Body of pancreas (tissue), 4 donors: ENCODE data around the gene VPS37B. TPM values are rescaled to one million over a fixed set of nuclear protein-coding genes. Genes with fewer than 3 reads are reported as not detected.
A peak's percentile ranks its signal among the peaks of the same experiment; 100 is the strongest.

Experiments
- ATAC-seq: fragments of 150-250 bp; one replicate; pipeline ENCODE4 v1.9.1; 2016
- DNase-seq, 4 donors: peaks; one replicate each; pipeline ENCODE4 v3.0.0-alpha.2; 2019
- H3K27ac ChIP-seq, 4 donors: fragments of 200-600 bp; sonication (generic); 1 replicate in 3 of 4; 2 replicates in 1 of 4; pipeline versions ENCODE4 v1.5.1 to v1.6.1; 2016 to 2019; ENCODE audit warnings: mild to moderate bottlenecking in 1 of 4, mixed read lengths in 1 of 4, moderate library complexity in 1 of 4
- H3K27me3 ChIP-seq, 2 donors: fragments of 200-600 bp; sonication (generic); one replicate each; pipeline ENCODE4 v1.6.0; 2016; ENCODE audit warnings: mild to moderate bottlenecking in 1 of 2
- H3K36me3 ChIP-seq, 2 donors: fragments of 200-600 bp; sonication (generic); replicated peaks in 1 of 2; 2 replicates each; pipeline ENCODE4 v1.5.1; 2016; ENCODE audit warnings: low read depth in 2 of 2; ENCODE audit not compliant: insufficient read depth in 1 of 2
- H3K4me1 ChIP-seq: fragments of 200-600 bp; sonication (generic); one replicate; pipeline ENCODE4 v1.6.0; 2016
- H3K4me3 ChIP-seq, 2 donors: fragments of 200-600 bp; sonication (generic); 1 replicate in 1 of 2; 2 replicates in 1 of 2; pipeline ENCODE4 v1.5.1; 2016 to 2019
- H3K9me3 ChIP-seq, 3 donors: fragments of 200-600 bp; sonication (generic); 1 replicate in 2 of 3; 2 replicates in 1 of 3; pipeline ENCODE4 v1.5.1; 2016
- CTCF ChIP-seq, 7 experiments: fragments of 450-650 bp in 4 of 7; fragments of 200-600 bp in 3 of 7; sonication (generic) in 3 of 7; IDR thresholded peaks; one replicate each; pipeline ENCODE4 v1.5.1; 2016 to 2019; ENCODE audit warnings: antibody characterized with exemption in 7 of 7
- POLR2A ChIP-seq, 3 donors: fragments of 450-650 bp; IDR thresholded peaks; one replicate each; pipeline ENCODE4 v1.6.1; 2016; ENCODE audit warnings: antibody characterized with exemption in 3 of 3, mild to moderate bottlenecking in 2 of 3
- WGBS, 2 donors: methylation state at CpG; one replicate each; pipeline ENCODE4 v1.1.5; 2017; 5-methylcytosine and 5-hydroxymethylcytosine counted together
- intact Hi-C: fragments of 100-400 bp; cut with DNase I; formaldehyde crosslinking; loops from one replicate; pipeline ENCODE4 v1.15.1; 2023
- total RNA-seq, 2 donors: library from RNA; depleted of rRNA; stranded (reverse); fragments of >200 nt; gene quantifications; one replicate each; pipeline ENCODE4 v1.1.0, GENCODE V29; 2016

The VPS37B gene
- total RNA-seq, 2 donors from 2014 or later, result 18.7 to 46.8 TPM

GRCh38 chr12:122888232-122888752, 7.6 kb downstream of the VPS37B start:
- Histone ChIP-seq H3K36me3 (no peaks in the 10 kb centered on the region), H3K27me3 (no peaks in the 10 kb centered on the region), H3K4me1 (peaks cover 85% of the 10 kb centered on the region), H3K4me3 (no peak overlapping the region), H3K9me3 (no peaks in the 10 kb centered on the region), H3K27ac (peak overlapping the region; percentile 93 to 99 (median 98))
- 2 to 3% methylated on average over 12 of the region's 12 CpGs for WGBS, 2 donors
- TF ChIP-seq POLR2A (IDR thresholded peaks at IDR 0.05), result peak in 2 of 3 donors; percentile 83 to 87
- no peak for TF ChIP-seq CTCF (IDR thresholded peaks at IDR 0.05)
- ATAC-seq (peak; percentile 96), DNase-seq (peak; percentile 91 to 98 (median 94))
- intact Hi-C loops, result no loop called here

- TF ChIP-seq POLR2A (IDR thresholded peaks at IDR 0.05), result no peak
- TF ChIP-seq CTCF (IDR thresholded peaks at IDR 0.05), result no peak
- intact Hi-C loops, result no loop called here
- H3K9me3 ChIP-seq, result no peaks in the 10 kb centered on the region
- H3K27ac ChIP-seq, result peak overlapping the region; percentile 93 to 99 (median 98)
- WGBS, 2 donors, result 30 to 47% methylated on average over 5 of the region's 5 CpGs
- ATAC-seq, result no peak
- H3K27me3 ChIP-seq, result no peaks in the 10 kb centered on the region
- DNase-seq, result no peak
- H3K4me1 ChIP-seq, result peaks cover 81% of the 10 kb centered on the region
- no peaks in the 10 kb centered on the region for H3K36me3 ChIP-seq
- H3K4me3 ChIP-seq, result no peak overlapping the region
Measured at GRCh38 chr12:122887819-122888212, 8.1 kb downstream of the VPS37B start.

- DNase-seq, result peak in 3 of 4 donors; percentile 34 to 65 (median 57)
- WGBS, 2 donors, result 55% methylated on average over 10 of the region's 10 CpGs
Measured at GRCh38 chr12:122886851-122887818, 8.8 kb downstream of the VPS37B start.

GRCh38 chr12:122886161-122886560, 9.8 kb downstream of the VPS37B start:
- peaks cover 68% of the 10 kb centered on the region for H3K4me1 ChIP-seq
- DNase-seq, result no peak
- intact Hi-C loops, result no loop called here
- H3K9me3 ChIP-seq, result no peaks in the 10 kb centered on the region
- ATAC-seq, result no peak
- no peak for TF ChIP-seq CTCF (IDR thresholded peaks at IDR 0.05)
- no peak for TF ChIP-seq POLR2A (IDR thresholded peaks at IDR 0.05)
- H3K4me3 ChIP-seq, result no peak overlapping the region
- H3K27me3 ChIP-seq, result no peaks in the 10 kb centered on the region
- peak overlapping the region; percentile 93 to 99 (median 98) for H3K27ac ChIP-seq
- no peaks in the 10 kb centered on the region for H3K36me3 ChIP-seq
- 94 to 97% methylated on average over 8 of the region's 8 CpGs for WGBS, 2 donors

More at GRCh38 chr12:122886851-122887818, 8.8 kb downstream of the VPS37B start:
- TF ChIP-seq CTCF (IDR thresholded peaks at IDR 0.05) (no peak), POLR2A (IDR thresholded peaks at IDR 0.05) (peak in 2 of 3 donors; percentile 18 to 20)
- H3K4me3 ChIP-seq, result no peak overlapping the region
- H3K27me3 ChIP-seq, result no peaks in the 10 kb centered on the region
- peak; percentile 19 for ATAC-seq
- intact Hi-C loops, result no loop called here
- H3K27ac ChIP-seq, result peak overlapping the region; percentile 93 to 99 (median 98)
- no peaks in the 10 kb centered on the region for H3K9me3 ChIP-seq
- H3K36me3 ChIP-seq, result no peaks in the 10 kb centered on the region
- H3K4me1 ChIP-seq, result peaks cover 74% of the 10 kb centered on the region
